Activated T-helper 1 cell treated with anti-CD3 and anti-CD28 coated beads, Interleukin-12 subunit alpha, Interleukin-12 subunit beta, Interleukin-2, Interleukin-4 antibody, amounts not matched to agents 30 ng/mL and 10 ng/mL and 1 ng/mL, durations not matched to agents 14 hours and 24 hours and 36 hours (primary cell): ENCODE results near the gene PTPRF. TPM values are rescaled to one million over a fixed set of nuclear protein-coding genes. Genes with fewer than 3 reads are reported as not detected.

Experiments
- total RNA-seq: library from RNA; stranded (reverse); gene quantifications from 2 replicates; pipeline ENCODE4 v1.2.3, GENCODE V29; 2022

PTPRF gene
- total RNA-seq, 1 donor from 2014 or later: 0.93 TPM

Other genes starting within 250 kb of the PTPRF start
- gene C1orf210, start 245.3 kb upstream of the PTPRF start, total RNA-seq: not detected in 2 replicates
- 0.36 and 0.64 TPM in 2 replicates for gene TIE1, start 229.9 kb upstream of the PTPRF start, total RNA-seq
- gene MPL, start 193.1 kb upstream of the PTPRF start, total RNA-seq: not detected in 2 replicates
- gene CDC20, start 171.9 kb upstream of the PTPRF start, total RNA-seq: 82.9 and 91.8 TPM in 2 replicates
- gene ELOVL1, start 162.9 kb upstream of the PTPRF start, total RNA-seq: 81.8 and 85.7 TPM in 2 replicates
- 43.0 and 48.5 TPM in 2 replicates for gene MED8, start 141.1 kb upstream of the PTPRF start, total RNA-seq
- gene SZT2, start 141.0 kb upstream of the PTPRF start, total RNA-seq: 59.2 and 64.5 TPM in 2 replicates
- gene HYI, start 77.0 kb upstream of the PTPRF start, total RNA-seq: 14.3 and 16.5 TPM in 2 replicates
- 29.2 and 31.3 TPM in 2 replicates for gene KDM4A, start 119.3 kb downstream of the PTPRF start, total RNA-seq
- 17.4 and 19.0 TPM in 2 replicates for gene ST3GAL3, start 176.7 kb downstream of the PTPRF start, total RNA-seq